Neural crest cell (in vitro differentiated cells): Measurements from ENCODE around the gene CFAP107. TPM values are rescaled to one million over a fixed set of nuclear protein-coding genes. Genes with fewer than 3 reads are reported as not detected.

Source experiments
- DNase-seq: peaks from one replicate; pipeline ENCODE4 v3.0.0; 2021; ENCODE audit warnings: low read depth, mixed read lengths, low spot score
- H3K27ac Mint-ChIP-seq: one replicate; pipeline ENCODE4 v1.8.0; 2021; ENCODE audit warnings: mild to moderate bottlenecking, mixed read lengths; ENCODE audit not compliant: unreplicated experiment
- H3K27me3 Mint-ChIP-seq: 2 replicates; pipeline ENCODE4 v1.8.0; 2021; ENCODE audit warnings: low read depth, mild to moderate bottlenecking, mixed read lengths
- H3K36me3 Mint-ChIP-seq: 2 replicates; pipeline ENCODE4 v1.8.0; 2021; ENCODE audit warnings: low read depth, mild to moderate bottlenecking, mixed read lengths
- H3K4me1 Mint-ChIP-seq: 2 replicates; pipeline ENCODE4 v1.8.0; 2021; ENCODE audit warnings: mixed read lengths
- H3K4me3 Mint-ChIP-seq: one replicate; pipeline ENCODE4 v1.8.0; 2021; ENCODE audit warnings: mild to moderate bottlenecking, mixed read lengths
- H3K9me3 Mint-ChIP-seq: 2 replicates; pipeline ENCODE4 v1.8.0; 2021; ENCODE audit warnings: mixed read lengths
- CTCF ChIP-seq: fragments of 200-600 bp; sonication (generic); conservative IDR thresholded peaks from 2 replicates; pipeline ENCODE4 v1.5.0; 2021; ENCODE audit warnings: antibody characterized with exemption, mild to moderate bottlenecking
- total RNA-seq: library from RNA; stranded (reverse); gene quantifications from 2 replicates; pipeline ENCODE4 v1.2.1, GENCODE V29; 2021

The CFAP107 gene
- total RNA-seq, 1 donor from 2014 or later = not detected

- Mint-ChIP-seq H3K27ac (no peak overlapping the region), H3K4me1 (no peaks in the 10 kb centered on the region)
- TF ChIP-seq CTCF = no peak
These were observed 52.9 kb downstream of the CFAP107 start for GRCh38 chr1:12798911-12799310.

GRCh38 chr1:12799730-12800129 lies 53.7 kb downstream of the CFAP107 start:
- H3K9me3 Mint-ChIP-seq = peaks cover 11% of the 10 kb centered on the region
- peaks cover 18% of the 10 kb centered on the region for H3K27me3 Mint-ChIP-seq
- no peak for TF ChIP-seq CTCF
- H3K36me3 Mint-ChIP-seq = no peaks in the 10 kb centered on the region
- H3K4me3 Mint-ChIP-seq = no peak overlapping the region
- H3K27ac Mint-ChIP-seq = no peak overlapping the region
- H3K4me1 Mint-ChIP-seq = no peaks in the 10 kb centered on the region
- DNase-seq = no peak

More at GRCh38 chr1:12798911-12799310, 52.9 kb downstream of the CFAP107 start:
- no peak for DNase-seq
- Mint-ChIP-seq H3K9me3 (peaks cover 6% of the 10 kb centered on the region), H3K36me3 (no peaks in the 10 kb centered on the region), H3K27me3 (peaks cover 21% of the 10 kb centered on the region), H3K4me3 (no peak overlapping the region)

GRCh38 chr1:12809933-12810332 lies 63.9 kb downstream of the CFAP107 start:
- no peak for DNase-seq
- no peak for TF ChIP-seq CTCF
- Mint-ChIP-seq H3K27me3 (no peaks in the 10 kb centered on the region), H3K36me3 (peaks cover 2% of the 10 kb centered on the region), H3K4me1 (no peaks in the 10 kb centered on the region), H3K9me3 (peaks cover 14% of the 10 kb centered on the region), H3K4me3 (no peak overlapping the region), H3K27ac (no peak overlapping the region)

- Mint-ChIP-seq H3K27me3 (no peaks in the 10 kb centered on the region), H3K4me1 (no peaks in the 10 kb centered on the region), H3K36me3 (no peaks in the 10 kb centered on the region), H3K4me3 (no peak overlapping the region), H3K27ac (no peak overlapping the region), H3K9me3 (peaks cover 11% of the 10 kb centered on the region)
- TF ChIP-seq CTCF = no peak
- no peak for DNase-seq
These were observed 64.8 kb downstream of the CFAP107 start for GRCh38 chr1:12810691-12811408.

- Mint-ChIP-seq H3K27ac (no peak overlapping the region), H3K4me3 (no peak overlapping the region), H3K4me1 (no peaks in the 10 kb centered on the region), H3K36me3 (no peaks in the 10 kb centered on the region), H3K27me3 (no peaks in the 10 kb centered on the region), H3K9me3 (peaks cover 11% of the 10 kb centered on the region)
- DNase-seq = no peak
- no peak for TF ChIP-seq CTCF
These were observed 65.4 kb downstream of the CFAP107 start for GRCh38 chr1:12811409-12811784.

Other genes starting within 250 kb of the CFAP107 start
- gene DHRS3, start 128.0 kb upstream of the CFAP107 start, total RNA-seq = 0.91 and 1.8 TPM in 2 replicates
- gene AADACL4, start 102.1 kb upstream of the CFAP107 start, total RNA-seq = not detected in 2 replicates
- gene AADACL3, start 30.1 kb upstream of the CFAP107 start, total RNA-seq = not detected in 2 replicates
- not detected in 2 replicates for gene PRAMEF12, start 27.5 kb downstream of the CFAP107 start, total RNA-seq
- not detected in 2 replicates for gene PRAMEF1, start 45.2 kb downstream of the CFAP107 start, total RNA-seq
- gene PRAMEF11, start 85.2 kb downstream of the CFAP107 start, total RNA-seq = not detected in 2 replicates
- not detected in 2 replicates for gene HNRNPCL1, start 102.5 kb downstream of the CFAP107 start, total RNA-seq
- gene PRAMEF2, start 110.9 kb downstream of the CFAP107 start, total RNA-seq = not detected in 2 replicates
- not detected in 2 replicates for gene PRAMEF4, start 140.0 kb downstream of the CFAP107 start, total RNA-seq
- gene PRAMEF10, start 152.1 kb downstream of the CFAP107 start, total RNA-seq = not detected in 2 replicates
- gene PRAMEF7, start 170.4 kb downstream of the CFAP107 start, total RNA-seq = not detected in 2 replicates
- gene PRAMEF6, start 201.4 kb downstream of the CFAP107 start, total RNA-seq = not detected in 2 replicates